GM19463 (cell line): ENCODE results near the gene C15orf61.

ENCODE experiments used
- ATAC-seq: cut with Tn5 transposase; IDR thresholded peaks from one replicate; pipeline ENCODE4 v1.9.1; 2021; ENCODE audit warnings: mild to moderate bottlenecking, moderate library complexity; ENCODE audit not compliant: unreplicated experiment

The C15orf61 gene

GRCh38 chr15:67548862-67549651 lies 28.1 kb downstream of the C15orf61 start:
- ATAC-seq = no peak

- no peak for ATAC-seq
Observed at GRCh38 chr15:67549736-67550135, 28.8 kb downstream of the C15orf61 start.

GRCh38 chr15:67550522-67550921 lies 29.6 kb downstream of the C15orf61 start:
- ATAC-seq = no peak

- ATAC-seq = no peak
Observed at GRCh38 chr15:67551207-67551743, 30.3 kb downstream of the C15orf61 start.

- no peak for ATAC-seq
Observed at GRCh38 chr15:67554580-67554979, 33.6 kb downstream of the C15orf61 start.

- ATAC-seq = no peak
Observed at GRCh38 chr15:67556976-67557570, 36.1 kb downstream of the C15orf61 start.

GRCh38 chr15:67558502-67558901 lies 37.6 kb downstream of the C15orf61 start:
- ATAC-seq = no peak

GRCh38 chr15:67559158-67559557 lies 38.2 kb downstream of the C15orf61 start:
- ATAC-seq = no peak

GRCh38 chr15:67559576-67559975 lies 38.6 kb downstream of the C15orf61 start:
- ATAC-seq = no peak

- no peak for ATAC-seq
Observed at GRCh38 chr15:67560320-67560719, 39.4 kb downstream of the C15orf61 start.

- no peak for ATAC-seq
Observed at GRCh38 chr15:67563092-67563491, 42.2 kb downstream of the C15orf61 start.

GRCh38 chr15:67564021-67564967 lies 43.4 kb downstream of the C15orf61 start:
- peak; percentile 88 for ATAC-seq

- peak; percentile 26 for ATAC-seq
Observed at GRCh38 chr15:67564968-67565345, 44.0 kb downstream of the C15orf61 start.

- ATAC-seq = no peak
Observed at GRCh38 chr15:67569668-67570067, 48.7 kb downstream of the C15orf61 start.

GRCh38 chr15:67570875-67571647 lies 50.1 kb downstream of the C15orf61 start:
- no peak for ATAC-seq

GRCh38 chr15:67571648-67572415 lies 50.9 kb downstream of the C15orf61 start:
- no peak for ATAC-seq

- ATAC-seq = no peak
Observed at GRCh38 chr15:67573194-67573593, 52.3 kb downstream of the C15orf61 start.

- ATAC-seq = no peak
Observed at GRCh38 chr15:67575039-67575502, 54.1 kb downstream of the C15orf61 start.

- ATAC-seq = no peak
Observed at GRCh38 chr15:67578020-67578600, 57.2 kb downstream of the C15orf61 start.
